Dermis blood vessel endothelial cell (primary cell): ENCODE measurements around the gene THADA. TPM values are rescaled to one million over a fixed set of nuclear protein-coding genes. Genes with fewer than 3 reads are reported as not detected.

ENCODE experiments used
- DNase-seq: peaks from one replicate; pipeline ENCODE4 v3.0.0; 2010
- total RNA-seq: library from RNA; depleted of rRNA; stranded (reverse); fragments of >200 nt; gene quantifications from 2 replicates; pipeline ENCODE4 v1.2.3, GENCODE V29; 2014

Gene THADA
- total RNA-seq, 1 donor from 2014 or later, result 26.9 TPM

- no peak for DNase-seq
Measured at GRCh38 chr2:43377327-43377726, 218.5 kb downstream of the THADA start.

GRCh38 chr2:43376523-43377198 lies 219.2 kb downstream of the THADA start:
- DNase-seq, result no peak

- DNase-seq, result no peak
Measured at GRCh38 chr2:43375746-43376522, 219.9 kb downstream of the THADA start.

- DNase-seq, result no peak
Measured at GRCh38 chr2:43372416-43373081, 223.3 kb downstream of the THADA start.

- peak; percentile 50 for DNase-seq
Measured at GRCh38 chr2:43370705-43371104, 225.1 kb downstream of the THADA start.

GRCh38 chr2:43370146-43370545 lies 225.7 kb downstream of the THADA start:
- peak; percentile 20 for DNase-seq

- DNase-seq, result no peak
Measured at GRCh38 chr2:43368483-43369385, 227.1 kb downstream of the THADA start.

GRCh38 chr2:43367012-43367782 lies 228.6 kb downstream of the THADA start:
- no peak for DNase-seq

- no peak for DNase-seq
Measured at GRCh38 chr2:43363120-43363519, 232.7 kb downstream of the THADA start.

- no peak for DNase-seq
Measured at GRCh38 chr2:43361286-43361685, 234.6 kb downstream of the THADA start.

GRCh38 chr2:43360137-43360536 lies 235.7 kb downstream of the THADA start:
- no peak for DNase-seq

- DNase-seq, result no peak
Measured at GRCh38 chr2:43358410-43359201, 237.2 kb downstream of the THADA start.

GRCh38 chr2:43356774-43357173 lies 239.1 kb downstream of the THADA start:
- no peak for DNase-seq

GRCh38 chr2:43355399-43355798 lies 240.4 kb downstream of the THADA start:
- no peak for DNase-seq

GRCh38 chr2:43349904-43350303 lies 245.9 kb downstream of the THADA start:
- DNase-seq, result no peak

- no peak for DNase-seq
Measured at GRCh38 chr2:43348908-43349661, 246.8 kb downstream of the THADA start.

GRCh38 chr2:43347746-43348145 lies 248.1 kb downstream of the THADA start:
- no peak for DNase-seq

GRCh38 chr2:43346602-43347567 lies 249.0 kb downstream of the THADA start:
- DNase-seq, result no peak

GRCh38 chr2:43345872-43346271 lies 250.0 kb downstream of the THADA start:
- DNase-seq, result no peak
